Neural cell (in vitro differentiated cells): Measurements from ENCODE around the gene ARHGAP25.

Experiments used
- EP300 ChIP-seq: fragments of 450-650 bp; conservative IDR thresholded peaks from 2 replicates; pipeline ENCODE4 v1.6.1; 2014; ENCODE audit warnings: antibody characterized with exemption, mild to moderate bottlenecking, moderate library complexity; ENCODE audit not compliant: poor library complexity, severe bottlenecking
- TF ChIP-seq, protein P1 (sequence below): fragments of 450-650 bp; IDR thresholded peaks from 2 replicates; pipeline ENCODE4 v1.5.1; 2014; ENCODE audit warnings: antibody characterized with exemption, mild to moderate bottlenecking, moderate library complexity; ENCODE audit not compliant: poor library complexity, severe bottlenecking

DNA sequence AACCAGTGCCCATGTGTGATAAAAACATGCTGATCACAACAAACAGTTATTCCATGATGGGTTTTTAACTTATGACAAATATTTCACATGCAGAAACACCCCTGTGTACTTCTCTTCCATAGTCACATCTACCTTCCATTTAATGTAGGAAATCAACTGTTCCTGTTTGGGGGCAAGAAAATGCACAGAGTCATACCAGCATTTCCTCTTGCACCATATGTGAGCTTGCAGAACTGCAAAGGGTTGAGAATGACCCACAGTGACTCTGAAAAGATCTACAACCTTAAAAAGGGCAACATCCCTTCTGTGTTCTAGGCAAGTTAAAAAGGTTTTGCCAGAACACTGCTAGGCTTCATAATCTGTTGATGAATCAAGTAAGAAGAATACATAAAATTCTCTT, 126.7 kb downstream of the ARHGAP25 start:
- TF ChIP-seq, protein P1, sequence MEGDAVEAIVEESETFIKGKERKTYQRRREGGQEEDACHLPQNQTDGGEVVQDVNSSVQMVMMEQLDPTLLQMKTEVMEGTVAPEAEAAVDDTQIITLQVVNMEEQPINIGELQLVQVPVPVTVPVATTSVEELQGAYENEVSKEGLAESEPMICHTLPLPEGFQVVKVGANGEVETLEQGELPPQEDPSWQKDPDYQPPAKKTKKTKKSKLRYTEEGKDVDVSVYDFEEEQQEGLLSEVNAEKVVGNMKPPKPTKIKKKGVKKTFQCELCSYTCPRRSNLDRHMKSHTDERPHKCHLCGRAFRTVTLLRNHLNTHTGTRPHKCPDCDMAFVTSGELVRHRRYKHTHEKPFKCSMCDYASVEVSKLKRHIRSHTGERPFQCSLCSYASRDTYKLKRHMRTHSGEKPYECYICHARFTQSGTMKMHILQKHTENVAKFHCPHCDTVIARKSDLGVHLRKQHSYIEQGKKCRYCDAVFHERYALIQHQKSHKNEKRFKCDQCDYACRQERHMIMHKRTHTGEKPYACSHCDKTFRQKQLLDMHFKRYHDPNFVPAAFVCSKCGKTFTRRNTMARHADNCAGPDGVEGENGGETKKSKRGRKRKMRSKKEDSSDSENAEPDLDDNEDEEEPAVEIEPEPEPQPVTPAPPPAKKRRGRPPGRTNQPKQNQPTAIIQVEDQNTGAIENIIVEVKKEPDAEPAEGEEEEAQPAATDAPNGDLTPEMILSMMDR = no peak
- no peak for TF ChIP-seq EP300
